Measurements from ENCODE around the gene ERLIN1.

DNA sequence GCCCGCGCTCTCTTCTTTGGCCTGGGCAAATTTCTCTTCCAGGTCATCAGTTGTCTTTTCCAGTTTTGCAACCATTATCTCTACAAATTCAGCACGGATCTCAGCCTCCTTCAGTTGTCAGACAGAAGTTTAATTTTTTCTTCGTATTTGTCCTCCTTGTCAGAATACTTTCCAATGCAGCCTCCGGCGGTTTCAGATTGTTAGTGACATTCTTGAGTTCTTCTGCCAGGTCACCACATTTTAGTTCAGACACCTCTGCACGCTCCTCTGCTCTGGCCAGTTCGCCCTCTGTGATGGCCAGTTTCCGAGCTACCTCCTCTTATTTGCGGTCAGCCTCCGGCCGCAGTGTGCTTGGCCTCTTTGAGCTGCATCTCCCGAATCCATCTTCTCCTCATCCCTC lies 71.4 kb downstream of the ERLIN1 start:
- TF ChIP-seq GATA3 (IDR thresholded peaks at IDR 0.05; ENCODE audit: low read depth, low read length), result no peak
- no peak for TF ChIP-seq GATA2 (IDR thresholded peaks at IDR 0.05; ENCODE audit: low read depth, low read length)
